Measurements from ENCODE around the gene PRR23A.

GRCh38 chr3:138975351-138975750, 30.7 kb downstream of the PRR23A start:
- TF ChIP-seq CTCF (IDR thresholded peaks at IDR 0.05 in 4 of 5, conservative IDR thresholded peaks at IDR 0.05 in 1 of 5) (no peak), POLR2A (IDR thresholded peaks at IDR 0.05) (no peak)

Data from gastrocnemius medialis (tissue), 4 donors.